Vagina (tissue), 2 donors: ENCODE results near the gene PLCD4. TPM values are rescaled to one million over a fixed set of nuclear protein-coding genes. Genes with fewer than 3 reads are reported as not detected.

ENCODE experiments used
- DNase-seq, 2 donors: peaks; one replicate each; pipeline ENCODE4 v3.0.0-alpha.2; 2017; ENCODE audit errors: extremely low spot score in 2 of 2
- H3K27ac ChIP-seq: fragments of 200-600 bp; sonication (generic); one replicate; pipeline ENCODE4 v1.5.1; 2019
- H3K27me3 ChIP-seq: fragments of 200-600 bp; sonication (generic); one replicate; pipeline ENCODE4 v1.5.1; 2019
- H3K36me3 ChIP-seq, 2 donors: fragments of 200-600 bp; sonication (generic); one replicate each; pipeline ENCODE4 v1.5.1; 2017 to 2019
- H3K4me1 ChIP-seq: fragments of 200-600 bp; sonication (generic); one replicate; pipeline ENCODE4 v1.5.1; 2019
- H3K4me3 ChIP-seq, 2 donors: fragments of 200-600 bp; sonication (generic); 1 replicate in 1 of 2; 2 replicates in 1 of 2; pipeline ENCODE4 v1.5.1; 2016 to 2019
- H3K9me3 ChIP-seq: fragments of 200-600 bp; sonication (generic); one replicate; pipeline ENCODE4 v1.5.1; 2019
- POLR2A ChIP-seq, 2 donors: fragments of 450-650 bp; IDR thresholded peaks; one replicate each; pipeline ENCODE4 v1.6.1; 2017; ENCODE audit warnings: antibody characterized with exemption in 2 of 2, mild to moderate bottlenecking in 2 of 2, moderate library complexity in 2 of 2
- POLR2AphosphoS5 ChIP-seq, 2 donors: sonication (generic); formaldehyde crosslinking; IDR thresholded peaks; one replicate each; pipeline ENCODE4 v1.9.0; 2017; ENCODE audit warnings: antibody characterized with exemption in 2 of 2, mild to moderate bottlenecking in 2 of 2, low read depth in 1 of 2; ENCODE audit not compliant: insufficient read depth in 1 of 2
- intact Hi-C: fragments of 100-400 bp; cut with DNase I; formaldehyde crosslinking; loops from one replicate; pipeline ENCODE4 v1.15.1; 2023
- total RNA-seq: library from RNA; depleted of rRNA; stranded (reverse); fragments of >200 nt; gene quantifications from one replicate; pipeline ENCODE4 v1.2.3, GENCODE V29; 2016
- TF ChIP-seq, protein P1 (sequence below), 3 experiments: fragments of 450-650 bp in 2 of 3; fragments of 200-600 bp in 1 of 3; sonication (generic) in 1 of 3; IDR thresholded peaks; one replicate each; pipeline ENCODE4 v1.5.1; 2017 to 2019; ENCODE audit warnings: antibody characterized with exemption in 3 of 3, mild to moderate bottlenecking in 2 of 3, moderate library complexity in 2 of 3

PLCD4 gene
- total RNA-seq, 1 donor from 2014 or later: 12.0 TPM

- peaks cover 40% of the 10 kb centered on the region for H3K4me1 ChIP-seq
- no peak overlapping the region for H3K27ac ChIP-seq
- peak overlapping the region in 1 of 2 donors; percentile 1 for H3K4me3 ChIP-seq
Measured at GRCh38 chr2:218570850-218571249, 36.8 kb upstream of the PLCD4 start.

DNA sequence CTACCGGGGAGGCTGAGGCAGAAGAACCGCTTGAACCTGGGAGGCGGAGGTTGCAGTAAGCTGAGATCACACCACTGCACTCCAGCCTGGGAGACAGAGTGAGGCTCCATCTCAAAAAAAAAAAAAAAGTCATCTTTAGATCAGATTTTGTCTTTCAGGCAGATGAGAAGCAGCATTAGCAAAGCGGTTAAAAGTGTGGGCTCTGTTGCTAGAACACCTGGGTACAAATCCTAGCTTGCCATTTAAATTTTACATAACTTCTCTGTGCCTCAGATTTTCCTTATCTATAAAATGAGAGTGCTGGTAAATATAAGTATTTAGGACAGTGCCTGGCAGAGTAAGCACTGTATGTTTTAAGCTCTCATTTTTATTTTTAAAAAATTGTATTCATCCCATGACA, 30.8 kb upstream of the PLCD4 start:
- Histone ChIP-seq H3K4me1 (peaks cover 16% of the 10 kb centered on the region), H3K36me3 (peaks cover 0 to 13% of the 10 kb centered on the region in 2 donors), H3K4me3 (no peak overlapping the region), H3K27ac (no peak overlapping the region), H3K27me3 (no peaks in the 10 kb centered on the region), H3K9me3 (no peaks in the 10 kb centered on the region)
- TF ChIP-seq, protein P1, sequence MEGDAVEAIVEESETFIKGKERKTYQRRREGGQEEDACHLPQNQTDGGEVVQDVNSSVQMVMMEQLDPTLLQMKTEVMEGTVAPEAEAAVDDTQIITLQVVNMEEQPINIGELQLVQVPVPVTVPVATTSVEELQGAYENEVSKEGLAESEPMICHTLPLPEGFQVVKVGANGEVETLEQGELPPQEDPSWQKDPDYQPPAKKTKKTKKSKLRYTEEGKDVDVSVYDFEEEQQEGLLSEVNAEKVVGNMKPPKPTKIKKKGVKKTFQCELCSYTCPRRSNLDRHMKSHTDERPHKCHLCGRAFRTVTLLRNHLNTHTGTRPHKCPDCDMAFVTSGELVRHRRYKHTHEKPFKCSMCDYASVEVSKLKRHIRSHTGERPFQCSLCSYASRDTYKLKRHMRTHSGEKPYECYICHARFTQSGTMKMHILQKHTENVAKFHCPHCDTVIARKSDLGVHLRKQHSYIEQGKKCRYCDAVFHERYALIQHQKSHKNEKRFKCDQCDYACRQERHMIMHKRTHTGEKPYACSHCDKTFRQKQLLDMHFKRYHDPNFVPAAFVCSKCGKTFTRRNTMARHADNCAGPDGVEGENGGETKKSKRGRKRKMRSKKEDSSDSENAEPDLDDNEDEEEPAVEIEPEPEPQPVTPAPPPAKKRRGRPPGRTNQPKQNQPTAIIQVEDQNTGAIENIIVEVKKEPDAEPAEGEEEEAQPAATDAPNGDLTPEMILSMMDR (IDR thresholded peaks at IDR 0.05): no peak
- no peak for TF ChIP-seq POLR2A (IDR thresholded peaks at IDR 0.05)
- TF ChIP-seq POLR2AphosphoS5 (IDR thresholded peaks at IDR 0.05; ENCODE audit: insufficient read depth in 1 of 2, low read depth in 1 of 2): no peak
- intact Hi-C loops: no loop called here
- DNase-seq: no peak

More at GRCh38 chr2:218570850-218571249, 36.8 kb upstream of the PLCD4 start:
- TF ChIP-seq, protein P1 (IDR thresholded peaks at IDR 0.05): no peak
- TF ChIP-seq POLR2A (IDR thresholded peaks at IDR 0.05): no peak
- TF ChIP-seq POLR2AphosphoS5 (IDR thresholded peaks at IDR 0.05; ENCODE audit: insufficient read depth in 1 of 2, low read depth in 1 of 2): no peak
- DNase-seq: no peak
- Histone ChIP-seq H3K36me3 (peaks cover 0 to 10% of the 10 kb centered on the region in 2 donors), H3K9me3 (no peaks in the 10 kb centered on the region), H3K27me3 (no peaks in the 10 kb centered on the region)
- intact Hi-C loops: no loop called here

- no peak for DNase-seq
- Histone ChIP-seq H3K27ac (no peak overlapping the region), H3K36me3 (peaks cover 0 to 21% of the 10 kb centered on the region in 2 donors), H3K27me3 (no peaks in the 10 kb centered on the region), H3K4me1 (peaks cover 16% of the 10 kb centered on the region), H3K9me3 (no peaks in the 10 kb centered on the region), H3K4me3 (no peak overlapping the region)
- intact Hi-C loops: no loop called here
- TF ChIP-seq, protein P1 (IDR thresholded peaks at IDR 0.05): no peak
- TF ChIP-seq POLR2A (IDR thresholded peaks at IDR 0.05) (no peak), POLR2AphosphoS5 (IDR thresholded peaks at IDR 0.05; ENCODE audit: insufficient read depth in 1 of 2, low read depth in 1 of 2) (no peak)
Measured at GRCh38 chr2:218577482-218578220, 30.0 kb upstream of the PLCD4 start.

DNA sequence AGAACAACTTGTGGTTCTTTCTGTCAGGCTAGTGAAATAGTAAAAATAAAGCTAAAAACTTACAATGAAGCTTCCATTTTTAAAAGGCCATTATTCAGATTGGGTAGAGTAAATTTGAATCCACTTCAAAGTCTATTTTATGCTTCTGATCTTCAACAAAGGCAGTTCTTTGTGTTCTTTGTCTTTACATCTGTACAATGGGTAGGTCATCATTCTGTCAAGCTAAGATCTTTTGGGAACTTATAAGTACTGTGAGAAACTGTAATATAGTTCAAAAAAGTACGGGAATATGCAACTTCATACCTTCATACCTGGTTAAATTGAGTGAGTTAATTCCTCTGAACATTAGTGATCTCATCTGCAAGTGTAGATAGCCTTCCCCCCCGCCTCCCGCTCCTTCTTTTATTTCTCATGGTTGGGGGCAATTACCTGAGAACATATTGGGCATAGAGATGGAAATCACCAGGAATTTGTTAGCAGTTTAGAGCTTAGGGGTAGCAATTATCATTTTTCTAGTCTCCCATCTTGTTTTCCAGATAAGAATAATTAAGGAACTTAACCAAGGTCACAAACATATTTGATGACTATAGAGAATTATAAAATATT, 29.3 kb upstream of the PLCD4 start:
- no peak for DNase-seq
- no peaks in the 10 kb centered on the region for H3K9me3 ChIP-seq
- no peaks in the 10 kb centered on the region for H3K27me3 ChIP-seq
- peaks cover 16% of the 10 kb centered on the region for H3K4me1 ChIP-seq
- intact Hi-C loops: no loop called here
- H3K27ac ChIP-seq: no peak overlapping the region
- no peak overlapping the region for H3K4me3 ChIP-seq
- TF ChIP-seq POLR2A (IDR thresholded peaks at IDR 0.05): no peak
- TF ChIP-seq POLR2AphosphoS5 (IDR thresholded peaks at IDR 0.05; ENCODE audit: insufficient read depth in 1 of 2, low read depth in 1 of 2): no peak
- TF ChIP-seq, protein P1 (IDR thresholded peaks at IDR 0.05): no peak
- peaks cover 0 to 24% of the 10 kb centered on the region in 2 donors for H3K36me3 ChIP-seq

- Histone ChIP-seq H3K4me3 (no peak overlapping the region), H3K36me3 (peaks cover 0 to 32% of the 10 kb centered on the region in 2 donors)
Measured at GRCh38 chr2:218582076-218582475, 25.6 kb upstream of the PLCD4 start.

More at GRCh38 chr2:218582076-218582475, 25.6 kb upstream of the PLCD4 start:
- DNase-seq: no peak
- intact Hi-C loops: no loop called here
- Histone ChIP-seq H3K9me3 (no peaks in the 10 kb centered on the region), H3K4me1 (peaks cover 16% of the 10 kb centered on the region), H3K27me3 (no peaks in the 10 kb centered on the region), H3K27ac (no peak overlapping the region)
- TF ChIP-seq POLR2A (IDR thresholded peaks at IDR 0.05) (no peak), POLR2AphosphoS5 (IDR thresholded peaks at IDR 0.05; ENCODE audit: insufficient read depth in 1 of 2, low read depth in 1 of 2) (no peak)
- TF ChIP-seq, protein P1 (IDR thresholded peaks at IDR 0.05): no peak
